Stimulated activated CD8-positive, alpha-beta memory T cell treated with anti-CD3 and anti-CD28 coated beads, Interleukin-15, amount 100 ng/mL, for 24 hours (primary cell): Measurements from ENCODE around the gene RHOF.
"Not testable (repeated sequence)": the region's sequence is repeated elsewhere in the genome, so short reads cannot be mapped to it uniquely, and the experiment has no call there.

ENCODE experiments used
- DNase-seq: peaks from one replicate; pipeline ENCODE4 v3.0.0-alpha.2; 2020; ENCODE audit warnings: low read depth

RHOF gene

DNA sequence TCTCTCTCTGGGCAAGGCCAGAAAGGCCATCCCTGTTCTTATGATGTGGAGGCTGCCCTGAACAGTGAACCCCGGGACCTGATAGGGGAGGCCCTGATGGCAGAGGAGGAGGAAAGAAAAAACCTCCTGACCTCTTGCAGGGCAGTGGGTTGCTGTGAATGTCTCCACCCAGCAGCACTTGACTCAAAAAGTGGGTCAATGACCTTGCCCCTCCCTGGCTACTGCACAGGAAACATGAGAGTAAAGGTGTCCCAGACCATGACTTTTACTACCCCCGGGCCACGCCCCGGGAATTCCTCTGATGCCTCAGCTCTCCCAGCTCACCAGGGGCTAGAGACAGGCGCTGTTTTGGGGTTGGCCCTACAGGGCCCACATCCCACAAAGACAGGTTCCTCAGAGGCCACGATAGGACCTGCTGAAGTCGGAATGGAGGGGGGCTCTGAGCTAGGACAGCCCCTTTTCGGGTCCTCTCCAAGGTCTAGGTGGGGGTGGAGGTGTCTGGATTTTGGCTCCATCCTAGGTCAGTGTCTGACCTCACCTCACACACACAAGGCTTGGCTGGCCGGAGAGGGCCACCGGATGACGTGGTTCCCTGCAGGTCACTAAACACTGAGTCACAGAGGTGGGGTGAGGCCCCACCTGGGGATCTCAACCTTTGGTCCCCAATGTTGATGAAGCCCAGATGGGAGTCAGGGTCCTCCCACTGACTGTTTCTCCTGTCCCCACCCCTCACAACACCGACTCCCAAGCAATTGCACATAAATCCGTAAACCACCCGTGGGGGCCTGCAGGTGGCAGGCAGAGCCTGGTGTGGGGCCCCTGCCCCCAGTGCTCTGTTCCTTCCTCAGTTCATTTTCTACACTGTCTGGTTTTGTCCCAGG is 1.6 kb downstream of the RHOF start:
- DNase-seq: no peak

DNA sequence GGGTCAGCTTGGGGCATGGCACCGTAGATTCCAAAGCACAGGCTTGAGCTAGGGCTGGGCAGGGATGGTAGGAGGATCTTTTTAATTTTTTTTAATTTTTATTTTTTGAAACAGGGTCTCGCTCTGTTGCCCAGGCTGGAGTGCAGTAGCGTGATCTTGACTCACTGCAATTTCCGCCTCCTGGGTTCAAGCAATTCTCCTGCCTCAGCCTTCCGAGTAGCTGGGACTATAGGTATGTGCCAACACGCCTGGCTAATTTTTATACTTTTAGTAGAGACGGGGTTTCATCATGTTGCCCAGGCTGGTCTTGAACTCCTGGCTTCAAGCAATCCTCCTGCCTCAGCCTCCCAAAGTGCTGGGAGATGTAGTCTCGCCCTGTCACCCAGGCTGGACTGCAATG is 2.7 kb downstream of the RHOF start:
- DNase-seq: not testable (repeated sequence)

DNA sequence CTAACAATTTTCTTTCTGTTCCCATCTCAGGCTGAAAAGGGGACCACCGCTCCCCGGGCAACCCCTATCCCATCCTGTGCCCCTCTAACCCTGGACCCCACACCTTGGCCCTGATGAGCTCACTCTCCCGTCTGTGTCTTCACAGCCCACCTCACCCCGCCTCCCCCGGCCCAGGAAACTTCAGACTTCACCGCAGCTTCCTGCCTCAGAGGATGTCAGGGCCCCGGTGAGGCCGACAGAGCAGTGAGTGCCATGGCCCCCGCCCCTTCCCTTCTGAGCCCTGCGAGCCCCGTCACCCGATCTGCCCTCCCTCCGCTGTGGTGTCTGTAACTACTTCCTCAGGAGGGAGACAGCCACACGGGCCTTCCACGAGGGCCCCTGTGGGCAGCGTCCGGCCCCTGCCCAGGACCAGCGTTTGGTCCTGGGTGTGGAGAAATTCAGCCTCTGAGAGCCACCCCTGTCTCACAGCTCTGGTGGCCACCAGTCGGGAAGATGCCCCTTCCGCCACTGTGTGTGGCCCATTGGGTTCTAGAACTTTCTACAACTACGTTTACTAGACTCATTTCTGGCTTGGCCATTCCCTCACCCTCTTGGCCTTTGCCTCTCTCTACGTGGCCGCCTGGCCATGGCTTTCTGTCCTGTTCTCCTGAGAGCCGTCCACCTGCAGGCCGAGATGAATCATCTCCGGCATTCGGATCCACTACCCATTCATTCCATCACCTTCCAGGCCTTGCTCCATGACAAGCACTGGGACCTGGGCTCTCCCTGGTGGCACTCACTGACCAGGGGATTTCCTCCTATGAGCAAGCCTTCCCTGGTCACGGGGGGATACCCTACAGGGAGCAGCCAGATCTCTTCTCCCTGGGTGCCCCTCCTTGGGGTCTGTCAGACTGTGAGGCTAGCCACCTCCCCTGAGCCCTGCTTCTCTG is 3.4 kb downstream of the RHOF start:
- DNase-seq: no peak

DNA sequence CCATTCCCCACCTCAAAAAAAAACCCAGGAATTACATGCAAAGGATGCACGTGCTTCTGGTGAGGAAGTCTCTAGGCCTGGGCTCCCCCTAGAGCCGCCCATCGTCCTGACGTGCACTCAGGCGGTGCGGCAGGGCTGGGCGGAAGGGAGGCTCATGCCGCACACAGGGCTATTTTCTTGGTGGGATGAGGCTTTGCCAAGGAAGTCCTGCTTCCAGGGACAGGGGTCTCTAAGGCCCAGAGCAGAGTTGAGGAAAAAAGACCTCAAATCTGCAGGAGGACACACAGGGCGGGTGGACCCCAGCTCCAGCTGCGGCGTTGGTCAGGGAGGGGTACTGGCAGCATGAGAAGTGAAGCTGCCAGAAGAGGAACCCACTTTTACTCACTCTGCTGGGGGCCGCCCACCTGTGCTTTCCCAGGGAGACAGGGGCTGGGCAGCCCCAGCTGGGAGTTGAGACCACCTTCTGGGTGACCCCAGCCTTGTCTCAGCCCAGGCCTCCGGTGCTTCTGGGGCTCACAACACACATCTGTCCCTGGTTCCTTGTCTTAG is 4.2 kb downstream of the RHOF start:
- DNase-seq: no peak

DNA sequence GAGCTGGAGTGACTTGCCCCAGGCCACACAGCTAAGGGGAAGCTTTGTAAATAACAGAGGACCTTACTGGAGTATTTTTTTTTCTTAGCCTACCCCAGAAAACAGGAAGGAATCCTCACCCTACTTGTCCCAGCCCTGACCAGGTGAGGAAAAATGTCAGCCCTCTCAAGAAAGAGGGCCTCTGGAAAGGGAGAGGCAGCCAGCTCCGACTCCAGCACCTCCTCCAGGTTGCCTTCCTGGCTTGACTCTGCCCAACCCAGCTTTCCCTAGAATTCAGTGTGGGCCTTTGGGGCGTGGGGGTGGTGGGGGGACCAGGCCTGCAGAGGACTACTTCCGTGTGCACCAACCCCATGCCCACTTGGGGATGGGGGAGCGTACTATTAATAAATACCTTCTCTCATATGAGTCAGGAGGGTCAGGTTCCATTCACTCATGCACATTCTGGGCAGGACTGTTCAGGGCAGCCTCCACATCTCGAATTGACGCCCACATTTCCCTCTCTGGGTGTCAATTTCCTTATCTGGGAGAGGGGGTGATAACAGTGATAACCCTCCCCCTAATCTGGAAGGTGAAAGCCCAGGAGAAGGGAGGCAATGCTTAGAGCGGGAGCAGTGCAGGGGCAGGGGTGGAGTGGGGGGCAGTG is 5.2 kb downstream of the RHOF start:
- no peak for DNase-seq

DNA sequence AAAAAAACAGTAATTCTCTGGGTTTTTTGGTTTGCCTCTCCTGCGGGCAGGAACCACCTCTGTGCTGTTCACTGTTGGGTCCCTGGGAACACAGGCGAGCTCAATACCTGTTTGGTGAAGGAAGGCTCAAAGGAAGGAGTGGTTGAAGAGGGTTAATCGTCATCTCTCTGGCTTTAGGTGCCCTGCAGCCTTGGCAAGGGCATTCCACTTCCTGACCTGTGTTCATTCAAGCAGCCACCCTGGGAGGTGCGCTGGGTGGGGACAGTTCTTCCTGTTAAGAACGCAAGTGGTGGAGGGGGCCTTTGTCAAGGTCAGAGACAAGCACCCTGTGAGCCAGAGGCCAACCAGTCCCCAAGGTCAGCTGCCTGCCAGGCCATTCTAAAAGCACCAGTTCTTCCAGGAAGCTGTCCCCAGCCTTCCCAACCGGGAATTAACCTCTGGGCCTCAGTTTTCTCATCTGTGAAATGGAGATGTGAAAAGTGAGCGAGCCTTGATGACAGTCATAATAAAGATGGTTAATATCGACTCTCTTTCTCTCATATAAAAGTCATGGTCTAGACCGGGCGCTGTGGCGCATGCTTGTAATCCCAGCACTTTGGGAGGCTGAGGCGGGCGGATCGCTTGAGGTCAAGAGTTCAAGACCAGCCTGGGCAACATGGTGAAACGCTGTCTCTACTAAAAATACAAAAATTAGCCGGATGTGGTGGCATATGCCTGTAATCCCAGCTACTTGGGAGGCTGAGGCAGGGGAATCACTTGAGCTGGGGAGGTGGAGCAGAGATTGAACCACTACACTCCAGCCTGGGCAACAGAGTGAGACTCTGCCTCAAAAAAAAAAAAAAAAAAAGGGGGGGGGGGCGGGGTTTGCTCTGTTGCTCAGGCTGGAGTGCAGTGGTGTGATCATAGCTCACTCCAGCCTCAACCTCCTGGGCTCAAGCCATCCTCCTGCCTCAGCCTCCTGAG is 6.1 kb downstream of the RHOF start:
- DNase-seq: no peak

DNA sequence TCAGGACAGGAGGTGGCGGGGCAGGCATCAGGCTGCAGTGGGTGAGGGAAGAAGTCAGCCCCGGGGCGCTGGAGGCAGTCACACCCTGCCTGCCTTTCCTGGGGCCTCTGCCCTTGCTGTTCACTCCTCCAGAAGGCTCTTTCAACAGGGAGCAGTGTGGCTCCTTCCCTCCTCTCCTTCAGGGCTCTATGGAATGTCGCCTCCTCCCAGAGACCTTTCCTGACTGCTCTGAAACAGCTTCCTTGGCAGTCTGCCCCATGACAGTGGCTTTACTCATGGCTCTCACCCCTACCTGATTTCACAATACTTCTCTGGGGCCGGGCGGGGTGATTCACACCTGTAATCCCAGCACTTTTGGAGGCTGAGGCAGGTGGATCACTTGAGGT is 7.1 kb downstream of the RHOF start:
- DNase-seq: no peak

DNA sequence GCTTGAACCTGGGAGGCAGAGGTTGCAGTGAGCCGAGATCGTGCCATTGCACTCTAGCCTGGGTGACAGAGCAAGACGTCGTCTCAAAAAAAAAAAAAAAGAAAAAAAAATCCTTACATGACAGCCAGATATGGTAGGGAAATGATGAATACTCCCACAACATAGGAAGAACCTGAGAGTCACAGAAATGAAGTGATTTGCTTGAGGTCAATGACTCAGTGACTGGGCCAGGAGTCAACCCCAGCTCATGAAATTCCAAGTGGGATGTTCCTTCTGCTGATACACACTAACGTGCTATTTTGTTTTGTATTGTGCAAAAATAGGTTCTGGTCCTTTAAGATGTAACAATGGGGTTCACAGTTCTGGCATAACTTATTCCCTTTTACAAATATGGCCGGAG is 9.0 kb downstream of the RHOF start:
- DNase-seq: no peak

DNA sequence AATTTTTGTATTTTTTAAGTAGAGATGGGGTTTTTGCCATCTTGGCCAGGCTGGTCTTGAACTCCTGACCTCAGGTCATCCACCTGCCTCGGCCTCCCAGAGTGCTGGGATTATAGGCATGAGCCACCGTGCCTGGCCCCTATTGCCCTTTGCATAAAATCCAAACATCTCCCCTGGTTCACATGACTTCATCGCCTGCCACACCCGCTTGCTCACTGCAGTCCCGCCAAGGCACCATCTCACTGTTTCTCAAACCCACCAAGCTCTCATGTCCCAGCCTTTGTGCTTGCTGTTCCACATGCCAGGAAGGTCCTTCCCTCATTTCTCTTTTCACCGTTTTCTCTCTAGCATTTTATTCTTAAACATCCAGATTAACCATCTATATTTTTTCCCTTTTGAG is 9.7 kb downstream of the RHOF start:
- DNase-seq: no peak

DNA sequence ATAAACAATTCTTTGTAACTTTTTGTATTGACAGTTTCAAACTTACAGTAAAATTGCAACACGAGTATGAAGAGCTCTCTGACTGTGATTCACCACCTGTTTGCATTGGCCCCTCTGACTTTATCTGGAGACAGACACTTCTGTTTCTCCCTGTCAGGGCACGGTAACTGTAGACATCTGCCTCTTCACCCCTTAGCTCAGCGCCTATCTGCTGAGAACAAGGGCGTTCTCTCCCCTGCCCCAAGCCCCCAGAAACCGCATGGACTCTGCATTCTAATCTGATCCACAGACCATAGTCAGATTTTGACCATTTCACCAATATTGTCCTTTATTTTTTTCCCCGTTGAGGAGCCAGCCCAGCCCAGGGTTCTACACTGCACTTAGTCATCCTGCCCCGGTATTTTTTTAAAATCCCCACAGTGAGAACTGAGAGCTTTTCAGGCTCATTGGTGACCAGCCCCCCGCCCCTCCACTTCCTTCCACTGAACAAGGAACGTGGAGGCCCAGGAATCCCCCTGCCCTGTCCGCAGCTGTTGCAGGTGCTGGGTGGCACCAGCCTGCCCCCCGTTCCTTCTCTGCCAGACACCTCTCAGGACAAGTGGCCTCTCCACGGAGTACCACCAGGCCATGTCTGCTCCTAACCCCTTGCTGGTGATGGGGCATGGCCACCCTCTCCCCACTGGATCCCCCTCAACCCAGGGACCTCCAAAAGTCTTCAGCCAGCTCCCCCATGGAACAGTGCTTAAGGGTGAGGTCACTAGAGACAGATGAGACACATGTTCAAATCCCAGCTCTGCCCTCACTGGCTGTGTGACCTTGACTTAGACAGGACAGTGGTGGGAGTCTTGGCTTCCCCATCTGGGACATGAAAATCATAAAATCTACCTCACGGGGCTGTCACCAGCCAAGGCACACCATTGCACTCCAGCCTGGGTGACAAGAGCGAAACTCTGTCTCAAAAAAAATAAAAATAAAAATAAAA is 11.2 kb downstream of the RHOF start:
- no peak for DNase-seq

DNA sequence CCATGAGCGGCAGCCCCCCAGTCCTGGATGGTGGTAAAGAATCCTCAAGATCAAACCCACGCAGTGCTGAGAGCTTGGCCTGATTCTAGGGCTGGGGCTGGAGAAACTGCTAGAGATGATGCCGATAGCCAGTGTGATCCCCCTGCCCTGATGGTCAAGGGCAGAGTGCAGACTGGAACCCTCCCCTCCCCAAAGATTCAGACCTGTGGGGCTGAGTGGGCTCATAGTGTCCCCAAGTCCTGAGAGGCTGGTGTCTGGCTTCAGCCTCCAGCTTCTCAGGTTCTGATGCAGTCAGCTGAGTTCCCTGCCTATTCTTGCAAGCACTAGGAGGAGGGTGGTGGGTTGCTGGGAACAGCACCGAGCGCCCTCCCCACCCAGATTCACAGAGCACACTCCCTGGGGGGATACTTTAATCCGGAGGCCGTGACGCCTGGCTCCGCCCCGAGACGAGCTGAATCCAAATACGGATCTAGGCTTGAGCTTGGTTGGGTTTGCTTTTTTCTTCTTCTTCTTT is 11.9 kb downstream of the RHOF start:
- no peak for DNase-seq

DNA sequence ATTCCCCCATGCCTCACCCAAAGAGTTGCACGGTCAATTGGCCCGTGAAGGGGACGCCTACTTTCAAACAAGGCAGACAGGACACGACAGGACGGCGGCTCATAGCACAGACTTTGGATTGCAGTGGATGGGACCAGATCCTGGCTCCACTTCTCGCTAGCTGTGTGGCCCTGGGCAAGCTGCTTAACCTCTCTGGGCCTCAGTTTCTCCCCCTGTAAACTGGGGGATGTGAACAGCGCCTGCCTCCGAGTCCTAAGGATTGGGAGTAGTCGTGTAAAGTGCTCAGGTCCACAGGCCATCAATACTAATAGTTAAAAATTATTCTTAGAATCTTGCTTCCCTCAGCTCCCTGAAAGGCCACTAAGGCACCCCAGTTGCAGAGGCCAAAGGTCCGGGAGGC is 13.1 kb downstream of the RHOF start:
- no peak for DNase-seq

DNA sequence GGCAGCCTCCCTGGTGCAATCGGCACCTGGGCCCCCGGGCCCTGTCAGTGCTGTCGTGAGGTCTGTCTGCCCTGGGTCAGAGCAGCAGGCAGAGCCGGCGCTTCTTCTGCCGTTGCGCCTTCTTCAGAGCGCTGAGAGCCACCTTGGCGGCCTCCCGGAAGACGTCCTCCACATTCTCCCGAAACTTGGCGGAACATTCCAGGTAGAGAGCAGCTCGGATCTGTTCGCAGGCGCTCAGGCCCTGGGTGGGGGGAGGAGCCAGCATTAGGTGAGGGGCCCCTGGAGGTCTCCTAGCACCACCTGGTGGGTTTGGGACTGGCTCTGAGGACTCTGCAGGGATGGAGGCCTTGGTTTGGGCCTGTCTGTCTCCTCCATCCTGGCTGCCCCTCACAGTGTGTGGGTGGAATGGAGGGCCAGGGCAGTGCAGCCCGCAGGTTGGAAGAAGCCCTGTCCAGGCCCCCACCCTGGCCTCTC is 14.0 kb downstream of the RHOF start:
- no peak for DNase-seq

DNA sequence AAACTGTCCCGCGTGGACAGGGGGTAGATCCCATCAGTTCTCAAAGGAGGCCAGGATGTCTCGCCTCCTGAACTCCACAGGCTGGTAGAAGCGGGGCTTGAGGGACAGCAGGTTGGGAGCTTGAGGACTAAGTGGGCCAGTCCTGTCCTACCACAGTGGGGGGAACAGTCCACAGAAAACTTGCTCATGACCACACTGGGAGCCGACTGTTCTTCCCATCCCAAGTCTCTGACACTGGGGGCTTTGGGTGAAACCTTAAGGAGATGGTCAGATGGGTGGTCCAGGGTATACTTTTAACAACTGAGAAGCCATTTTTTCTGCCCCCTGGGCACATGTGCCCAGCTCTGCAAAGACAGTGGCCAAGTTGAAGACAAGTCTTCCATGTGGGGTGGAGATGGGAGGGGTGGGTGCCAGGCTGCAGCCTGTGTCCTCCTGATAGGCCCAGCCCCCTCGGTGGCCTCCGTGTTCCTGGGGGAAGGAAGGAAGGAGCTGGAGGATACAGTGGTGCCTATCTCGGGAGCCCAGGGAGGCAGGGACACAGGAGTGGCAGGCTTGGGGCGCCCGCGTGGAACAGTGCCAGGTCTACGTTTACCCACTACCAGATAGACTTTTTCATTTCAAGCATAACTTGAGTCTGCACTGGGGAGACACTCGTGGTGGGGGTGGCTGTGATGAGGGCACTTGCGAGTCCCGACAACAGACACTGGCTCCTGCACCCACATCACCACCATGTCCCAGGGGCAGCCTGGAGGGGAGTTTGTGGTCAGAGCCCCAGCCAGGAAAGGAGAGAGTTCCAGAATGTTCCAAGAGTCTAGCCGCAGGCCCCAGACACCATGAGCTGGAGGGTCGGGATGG is 14.7 kb downstream of the RHOF start:
- DNase-seq: no peak

DNA sequence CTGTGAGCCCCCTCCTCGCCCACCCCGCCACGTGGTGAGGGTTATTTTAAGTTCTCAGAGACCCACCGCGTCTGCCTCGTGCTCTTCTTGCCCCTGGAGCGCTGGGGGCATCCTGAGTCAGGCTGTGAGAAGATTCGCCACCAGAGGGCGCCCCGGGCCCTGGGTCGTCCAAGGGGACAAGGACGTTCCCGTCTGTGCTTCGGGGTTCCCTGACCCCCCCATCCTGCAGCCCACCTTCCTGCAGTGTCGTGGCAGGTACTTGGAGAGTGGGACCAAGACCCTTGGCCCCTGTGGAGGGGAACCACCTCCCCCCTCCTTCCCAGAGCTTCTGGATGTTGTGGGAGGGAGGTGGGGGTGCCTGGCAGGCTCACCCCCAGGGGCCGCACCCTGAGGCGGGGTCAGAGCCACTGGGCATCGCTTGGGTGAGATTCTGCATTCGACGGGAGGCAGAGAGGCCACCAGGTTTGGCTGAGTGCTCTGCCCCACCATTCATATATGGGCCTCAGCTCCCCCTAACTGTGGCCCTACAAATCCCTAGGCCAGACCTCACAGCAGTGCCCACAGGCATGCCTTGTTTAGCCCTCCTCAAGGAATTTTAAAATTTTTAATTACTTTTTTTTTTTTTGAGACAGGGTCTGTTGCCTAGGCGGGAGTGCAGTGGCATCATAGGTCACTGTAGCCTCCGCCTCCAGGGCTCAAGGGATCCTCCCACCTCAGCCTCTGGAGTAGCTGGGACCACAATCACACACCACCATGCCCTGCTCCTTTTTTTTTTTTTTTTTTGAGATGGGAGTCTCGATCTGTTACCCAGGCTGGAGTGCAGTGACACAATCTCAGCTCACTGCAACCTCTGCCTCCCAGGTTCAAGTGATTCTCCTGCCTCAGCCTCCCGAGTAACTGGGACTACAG is 17.0 kb downstream of the RHOF start:
- DNase-seq: peak; percentile 95

DNA sequence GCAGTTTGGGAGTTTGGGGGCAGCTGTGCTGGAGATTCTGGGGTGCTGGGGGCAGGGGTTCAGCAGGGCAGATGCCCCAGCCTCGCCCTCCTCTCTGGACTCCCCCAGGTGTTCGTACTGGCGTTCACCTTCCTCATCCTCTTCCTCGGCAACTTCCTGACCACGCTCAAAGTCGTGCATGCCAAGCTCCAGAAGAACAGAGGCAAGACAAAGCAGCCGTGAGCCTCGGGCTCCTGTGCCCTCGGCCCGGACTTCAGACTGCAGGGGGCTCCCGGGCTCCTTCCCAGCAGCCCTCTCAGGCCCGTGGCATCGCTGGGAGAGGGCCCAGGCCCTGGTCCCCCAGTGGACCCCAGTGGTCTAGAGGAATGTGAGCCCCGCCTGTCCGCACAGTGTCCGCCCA is 18.0 kb downstream of the RHOF start:
- DNase-seq: no peak

DNA sequence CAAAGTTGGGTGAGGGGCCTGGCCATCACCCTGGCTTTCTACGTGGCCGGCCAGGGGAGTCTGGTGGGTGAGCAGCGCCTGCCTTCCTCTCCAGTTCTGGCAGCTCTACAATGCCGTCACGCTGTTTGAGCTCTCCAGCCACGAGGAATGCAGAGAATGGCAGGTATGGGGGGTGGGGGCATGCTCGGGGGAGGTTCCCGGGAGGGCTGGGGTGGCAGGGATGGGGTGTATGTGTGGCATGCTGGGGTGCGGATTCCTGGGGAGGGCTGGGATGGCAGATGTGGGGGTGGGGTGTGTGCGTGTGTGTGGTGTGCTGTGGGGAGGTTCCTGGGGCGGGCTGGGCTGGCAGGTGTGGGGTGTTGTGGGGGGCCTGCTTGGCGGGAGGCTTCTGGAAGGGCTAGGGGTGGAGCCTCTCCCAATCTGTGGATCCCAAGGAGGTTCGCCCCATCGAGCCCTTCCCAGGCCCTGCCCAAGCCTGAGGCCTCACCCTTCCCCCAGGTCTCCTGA is 18.5 kb downstream of the RHOF start:
- DNase-seq: no peak
